Epithelial cell of proximal tubule (primary cell): Measurements from ENCODE around the gene FTO. TPM values are rescaled to one million over a fixed set of nuclear protein-coding genes. Genes with fewer than 3 reads are reported as not detected.

Source experiments
- DNase-seq: peaks from one replicate; pipeline ENCODE4 v3.0.0-alpha.2; 2011; ENCODE audit warnings: low read depth
- H3K4me3 ChIP-seq: 2 replicates; pipeline ENCODE4 v1.5.1; 2011; ENCODE audit warnings: low read depth, mild to moderate bottlenecking, low read length
- CTCF ChIP-seq: conservative IDR thresholded peaks from 2 replicates; pipeline ENCODE4 v1.5.1; 2012; ENCODE audit warnings: low read depth, mild to moderate bottlenecking, low read length
- total RNA-seq: library from RNA; depleted of rRNA; stranded (reverse); fragments of >200 nt; gene quantifications from 2 replicates; pipeline ENCODE4 v1.2.3, GENCODE V29; 2015

The FTO gene
- total RNA-seq, 1 donor from 2014 or later, result 62.7 TPM

- TF ChIP-seq CTCF, result no peak
- no peak overlapping the region for H3K4me3 ChIP-seq
- no peak for DNase-seq
Measured at GRCh38 chr16:53827741-53828140, 123.8 kb downstream of the FTO start.

- DNase-seq, result peak; percentile 29
- TF ChIP-seq CTCF, result no peak
Measured at GRCh38 chr16:53829186-53829747, 125.3 kb downstream of the FTO start.

GRCh38 chr16:53832896-53833544 is 129.1 kb downstream of the FTO start:
- DNase-seq, result no peak
- no peak for TF ChIP-seq CTCF

More at GRCh38 chr16:53829186-53829747, 125.3 kb downstream of the FTO start:
- no peak overlapping the region for H3K4me3 ChIP-seq

GRCh38 chr16:53836142-53836541 is 132.2 kb downstream of the FTO start:
- no peak for TF ChIP-seq CTCF
- DNase-seq, result no peak
- no peak overlapping the region for H3K4me3 ChIP-seq

More at GRCh38 chr16:53832896-53833544, 129.1 kb downstream of the FTO start:
- no peak overlapping the region for H3K4me3 ChIP-seq

- no peak overlapping the region for H3K4me3 ChIP-seq
- TF ChIP-seq CTCF, result no peak
- no peak for DNase-seq
Measured at GRCh38 chr16:53836680-53837079, 132.7 kb downstream of the FTO start.

GRCh38 chr16:53837426-53837825 is 133.5 kb downstream of the FTO start:
- DNase-seq, result no peak
- no peak overlapping the region for H3K4me3 ChIP-seq
- TF ChIP-seq CTCF, result no peak

DNA sequence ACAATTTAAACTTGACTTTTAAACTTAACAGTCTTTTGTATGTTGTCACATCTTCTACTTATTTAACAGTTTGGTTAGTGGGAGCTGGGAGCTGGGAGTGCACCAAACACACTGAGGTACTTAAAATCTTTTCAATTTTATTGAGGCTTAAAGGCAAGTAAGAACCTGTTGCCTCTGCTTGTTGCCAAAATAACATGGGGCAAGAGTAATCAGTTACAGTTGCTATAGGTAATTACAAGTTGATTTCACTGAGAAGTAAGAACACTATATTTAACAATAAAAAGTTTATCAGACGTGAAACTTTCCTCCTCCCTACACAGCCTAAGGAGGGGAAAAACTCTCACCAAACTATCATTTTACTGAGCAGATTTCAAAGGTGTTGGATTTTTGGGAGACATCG is 135.2 kb downstream of the FTO start:
- no peak overlapping the region for H3K4me3 ChIP-seq
- no peak for DNase-seq
- TF ChIP-seq CTCF, result no peak
